H1 (cell line): ENCODE measurements around the gene PRPF31. TPM values are rescaled to one million over a fixed set of nuclear protein-coding genes. Genes with fewer than 3 reads are reported as not detected.

Experiments
- CTCF ChIA-PET: fragments of 300-600 bp; sonication (Branson Sonifier 250); formaldehyde crosslinking; loops from one replicate; lab custom pipeline; 2021; ENCODE audit not compliant: partially characterized antibody; lab: Charles Lee
- POLR2A ChIA-PET: fragments of 300-600 bp; sonication (Branson Sonifier 250); formaldehyde crosslinking; loops from one replicate; lab custom pipeline; 2021; ENCODE audit warnings: inconsistent platforms; ENCODE audit not compliant: partially characterized antibody; lab: Charles Lee
- DNase-seq, 2 experiments: peaks; one replicate each; pipeline versions ENCODE4 v3.0.0 to v3.0.0-alpha.2; 2010 to 2022; ENCODE audit warnings: low spot score in 2 of 2, low read depth in 1 of 2, mixed read lengths in 1 of 2
- FAIRE-seq: peaks from 2 replicates; lab custom pipeline; 2011; peaks lifted over from hg19 to GRCh38; lab: Jason Lieb, UNC
- H2AFZ ChIP-seq: 2 replicates; pipeline ENCODE4 v1.8.1; 2012; ENCODE audit warnings: low read length, inconsistent platforms
- H2AK5ac ChIP-seq: 2 replicates; pipeline ENCODE4 v1.6.1; 2013; ENCODE audit warnings: low read depth, low read length
- H2BK120ac ChIP-seq: replicated peaks from 2 replicates; pipeline ENCODE3; 2013; ENCODE audit warnings: low read depth, low read length, inconsistent platforms
- H2BK12ac ChIP-seq: 2 replicates; pipeline ENCODE4 v1.6.1; 2013; ENCODE audit warnings: low read depth, low read length
- H2BK15ac ChIP-seq: 2 replicates; pipeline ENCODE4 v1.6.1; 2013; ENCODE audit warnings: low read length
- H2BK20ac ChIP-seq: 2 replicates; pipeline ENCODE4 v1.6.1; 2013; ENCODE audit warnings: low read length
- H2BK5ac ChIP-seq: 2 replicates; pipeline ENCODE4 v1.6.1; 2013; ENCODE audit warnings: low read depth, low read length
- H3K14ac ChIP-seq: 2 replicates; pipeline ENCODE4 v1.6.1; 2013; ENCODE audit warnings: inconsistent platforms; ENCODE audit not compliant: insufficient read length
- H3K18ac ChIP-seq: 2 replicates; pipeline ENCODE4 v1.6.1; 2013; ENCODE audit warnings: low read length; ENCODE audit errors: extremely low read depth
- H3K23ac ChIP-seq: 2 replicates; pipeline ENCODE4 v1.6.1; 2013; ENCODE audit warnings: inconsistent platforms; ENCODE audit not compliant: insufficient read length
- H3K23me2 ChIP-seq: 2 replicates; pipeline ENCODE4 v1.6.1; 2013; ENCODE audit warnings: low read depth, low read length
- H3K27ac ChIP-seq: 2 replicates; pipeline ENCODE4 v1.6.1; 2011; ENCODE audit warnings: low read depth, low read length, inconsistent platforms
- H3K27me3 ChIP-seq, 4 experiments: replicated peaks in 1 of 4; 1 replicate in 1 of 4; 2 replicates in 3 of 4; pipeline versions ENCODE4 v1.6.1 to v1.8.1; 2011 to 2013; ENCODE audit warnings: low read length in 3 of 4, mild to moderate bottlenecking in 3 of 4, inconsistent platforms in 2 of 4, mixed read lengths in 2 of 4, moderate library complexity in 1 of 4; ENCODE audit not compliant: control insufficient read depth in 3 of 4, insufficient read depth in 3 of 4; ENCODE audit errors: extremely low read depth in 1 of 4
- H3K36me3 ChIP-seq, 4 experiments: 2 replicates each; pipeline versions ENCODE4 v1.6.1 to v1.8.1; 2011 to 2013; ENCODE audit warnings: mild to moderate bottlenecking in 4 of 4, low read length in 3 of 4, moderate library complexity in 2 of 4, control low read depth in 1 of 4, inconsistent platforms in 1 of 4; ENCODE audit not compliant: insufficient read depth in 4 of 4, control insufficient read depth in 2 of 4
- H3K4ac ChIP-seq: replicated peaks from 2 replicates; pipeline ENCODE3; 2013; ENCODE audit warnings: low read length, low read depth, mixed read lengths, inconsistent platforms; ENCODE audit not compliant: insufficient read length
- H3K4me1 ChIP-seq, 4 experiments: replicated peaks in 1 of 4; 1 replicate in 1 of 4; 2 replicates in 3 of 4; pipeline versions ENCODE4 v1.6.1 to v1.8.1; 2011 to 2013; ENCODE audit warnings: low read length in 3 of 4, inconsistent platforms in 2 of 4, mixed read lengths in 1 of 4; ENCODE audit not compliant: insufficient read depth in 4 of 4, control insufficient read depth in 3 of 4
- H3K4me2 ChIP-seq, 2 experiments: 2 replicates each; pipeline versions ENCODE4 v1.6.1 to v1.8.1; 2011 to 2013; ENCODE audit warnings: low read depth in 2 of 2, low read length in 2 of 2, control low read depth in 1 of 2, inconsistent platforms in 1 of 2, mild to moderate bottlenecking in 1 of 2; ENCODE audit not compliant: insufficient read depth in 1 of 2
- H3K4me3 ChIP-seq, 4 experiments: fragments of 200-600, 300-600 bp in 1 of 4; sonication (generic), shearing (Covaris generic), sonication (Bioruptor Twin) in 1 of 4; 2 replicates each; pipeline versions ENCODE4 v1.5.1 to v1.8.1; 2011 to 2016; ENCODE audit warnings: low read length in 4 of 4, low read depth in 3 of 4, control low read depth in 2 of 4, inconsistent platforms in 2 of 4, mild to moderate bottlenecking in 2 of 4, mixed read lengths in 1 of 4, moderate library complexity in 1 of 4; ENCODE audit not compliant: insufficient read depth in 2 of 4; ENCODE audit errors: extremely low read depth in 1 of 4
- H3K56ac ChIP-seq: replicated peaks from 2 replicates; pipeline ENCODE3; 2013; ENCODE audit warnings: low read depth, mild to moderate bottlenecking, mixed read lengths, low read length, inconsistent platforms; ENCODE audit not compliant: insufficient read length
- H3K79me1 ChIP-seq: 2 replicates; pipeline ENCODE4 v1.6.1; 2013; ENCODE audit warnings: low read depth, low read length, control low read depth
- H3K79me2 ChIP-seq, 2 experiments: 2 replicates each; pipeline versions ENCODE4 v1.6.1 to v1.8.1; 2012 to 2013; ENCODE audit warnings: low read length in 2 of 2, mild to moderate bottlenecking in 2 of 2, inconsistent platforms in 1 of 2; ENCODE audit not compliant: insufficient read depth in 2 of 2, control insufficient read depth in 1 of 2
- H3K9ac ChIP-seq, 4 experiments: replicated peaks in 1 of 4; 1 replicate in 1 of 4; 2 replicates in 3 of 4; pipeline versions ENCODE4 v1.6.1 to v1.8.1; 2011 to 2013; ENCODE audit warnings: low read depth in 3 of 4, low read length in 3 of 4, control low read depth in 2 of 4, mild to moderate bottlenecking in 2 of 4, moderate library complexity in 2 of 4, inconsistent platforms in 1 of 4; ENCODE audit errors: extremely low read depth in 1 of 4
- H3K9me3 ChIP-seq, 2 experiments: 2 replicates each; pipeline versions ENCODE4 v1.6.1 to v1.8.1; 2012 to 2013; ENCODE audit warnings: mild to moderate bottlenecking in 2 of 2, moderate library complexity in 2 of 2, control low read depth in 1 of 2, inconsistent platforms in 1 of 2, low read depth in 1 of 2, low read length in 1 of 2, mixed read lengths in 1 of 2; ENCODE audit not compliant: insufficient read depth in 2 of 2
- H4K20me1 ChIP-seq, 2 experiments: replicated peaks in 1 of 2; 2 replicates each; pipeline versions ENCODE3 to v1.8.1; 2011 to 2013; ENCODE audit warnings: inconsistent platforms in 2 of 2, low read length in 2 of 2, mild to moderate bottlenecking in 1 of 2; ENCODE audit not compliant: insufficient read depth in 2 of 2, control insufficient read depth in 1 of 2
- H4K5ac ChIP-seq: 2 replicates; pipeline ENCODE4 v1.6.1; 2013; ENCODE audit warnings: low read length, low read depth, mixed read lengths, inconsistent platforms; ENCODE audit not compliant: insufficient read length
- H4K8ac ChIP-seq: 2 replicates; pipeline ENCODE4 v1.8.0; 2013; ENCODE audit warnings: mild to moderate bottlenecking, moderate library complexity, low read length, inconsistent platforms; ENCODE audit not compliant: insufficient read depth; ENCODE audit errors: extremely low read depth
- H4K91ac ChIP-seq: replicated peaks from 2 replicates; pipeline ENCODE3; 2013; ENCODE audit warnings: low read length, mixed read lengths, inconsistent platforms; ENCODE audit not compliant: insufficient read length
- CTBP2 ChIP-seq: IDR thresholded peaks from 2 replicates; pipeline ENCODE4 v1.7.0; 2011; ENCODE audit warnings: borderline replicate concordance, mild to moderate bottlenecking, moderate library complexity, mixed read lengths, low read length; ENCODE audit not compliant: insufficient read depth, insufficient read length
- RFX5 ChIP-seq: IDR thresholded peaks from 2 replicates; pipeline ENCODE4 v1.6.1; 2011; ENCODE audit warnings: low read depth, low read length, improper control_type of control experiment, borderline replicate concordance
- RXRA ChIP-seq: IDR thresholded peaks from 2 replicates; pipeline ENCODE4 v1.6.1; 2011; ENCODE audit warnings: low read depth, mild to moderate bottlenecking, low read length, moderate library complexity; ENCODE audit not compliant: insufficient read depth
- SUZ12 ChIP-seq: fragments of 200-600 bp; sonication (generic); IDR thresholded peaks from 2 replicates; pipeline ENCODE4 v1.6.1; 2012; ENCODE audit warnings: mild to moderate bottlenecking, inconsistent platforms, low read length, moderate library complexity, mixed read lengths
- WGBS, 2 experiments: shearing (Covaris generic) in 1 of 2; methylation state at CpG; one replicate each; pipeline versions ENCODE4 v1.1.6 to v1.1.7; 2013 to 2015; ENCODE audit warnings: low lambda C conversion rate in 2 of 2, mixed read lengths in 2 of 2, inconsistent platforms in 1 of 2, low coverage in 1 of 2, missing lambda C conversion rate in 1 of 2; ENCODE audit not compliant: insufficient replicate concordance in 2 of 2, insufficient coverage in 1 of 2, insufficient read length in 1 of 2; ENCODE audit errors: extremely low coverage in 1 of 2, missing lambda C conversion rate in 1 of 2; 5-methylcytosine and 5-hydroxymethylcytosine counted together
- polyA plus RNA-seq, 7 experiments: library from polyadenylated mRNA; depleted of rRNA in 3 of 7; stranded (reverse) in 5 of 7; unstranded in 2 of 7; fragments of >200 nt in 5 of 7; fragments of 200-250 nt in 2 of 7; gene quantifications; 1 replicate in 5 of 7; 2 replicates in 1 of 7; 4 replicates in 1 of 7; pipeline versions ENCODE4 v1.2.1 to v1.2.3, GENCODE V29; 2011 to 2013; ENCODE audit warnings: missing spikeins in 2 of 7, mixed read lengths in 2 of 7
- total RNA-seq: library from RNA; stranded (reverse); fragmentation: NEBNext Ultra II Directional; extraction: Animal tissue kit (Norgen Biotek cat#: 25700); gene quantifications from 2 replicates; pipeline ENCODE4 v1.2.1, GENCODE V29; 2021
- TF ChIP-seq, protein P1 (sequence below): IDR thresholded peaks from 2 replicates; pipeline ENCODE4 v1.6.1; 2011; ENCODE audit warnings: low read depth, mild to moderate bottlenecking, low read length; ENCODE audit not compliant: insufficient read depth
- TF ChIP-seq, protein P2 (sequence below): IDR thresholded peaks from 2 replicates; pipeline ENCODE4 v1.6.1; 2011; ENCODE audit warnings: low read length, improper control_type of control experiment

Gene PRPF31
- total and polyA plus RNA-seq, 2 of the 8 experiments (the other 6 are each of a cell fraction or from before 2014, with no cell fraction given) = 51.1 to 97.4 TPM

DNA sequence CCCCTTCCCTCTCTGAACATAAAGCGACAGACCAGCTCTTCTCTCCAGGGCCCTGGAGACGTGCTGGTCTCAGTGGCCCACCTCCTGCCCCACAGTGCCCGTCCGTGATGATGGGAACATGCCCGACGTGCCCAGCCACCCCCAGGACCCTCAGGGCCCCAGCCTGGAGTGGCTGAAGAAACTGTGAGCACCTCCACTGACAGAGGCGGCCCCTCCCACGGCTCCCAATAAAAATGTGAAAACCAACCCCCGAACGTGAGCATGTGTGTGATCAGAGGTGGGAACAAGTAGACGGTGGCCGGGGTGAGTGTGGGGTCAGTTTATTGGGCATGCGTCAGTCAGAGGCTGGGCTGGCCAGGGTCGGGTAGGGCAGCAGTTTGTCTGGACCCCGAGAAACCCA, 8.8 kb upstream of the PRPF31 start:
- H3K27me3 ChIP-seq = no peaks in the 10 kb centered on the region
- no peak overlapping the region for H2AFZ ChIP-seq
- no peak overlapping the region for H2BK20ac ChIP-seq
- H3K23ac ChIP-seq = no peak overlapping the region
- H2BK15ac ChIP-seq = no peak overlapping the region
- no peak overlapping the region for H3K4me2 ChIP-seq
- no peak overlapping the region for H2BK5ac ChIP-seq
- no peak overlapping the region for H3K4ac ChIP-seq
- no peak overlapping the region for H2BK12ac ChIP-seq
- H3K27ac ChIP-seq = no peak overlapping the region
- no peaks in the 10 kb centered on the region; the same call in 1 of the 2 replicates for H3K79me1 ChIP-seq
- WGBS, 2 experiments = 83% methylated on average over 15 of the region's 15 CpGs; no CpG with 5 or more reads in 1 of the 2 experiments
- no peaks in the 10 kb centered on the region for H3K9me3 ChIP-seq
- FAIRE-seq = no peak
- no peak overlapping the region for H3K14ac ChIP-seq
- POLR2A ChIA-PET = interaction anchor here (1.4 to 9.2 kb wide), 3 partner anchors 10 to 28 kb away, joined by 4 to 116 read pairs (median 6); partner anchors contain the start of genes PRPF31 and TFPT
- 0 out of 7 replicates have a peak, but pooled peaks cover 0 to 2% (median 0%) of the 10 kb centered on the region in 4 experiments for H3K4me1 ChIP-seq
- peaks cover 5% of the 10 kb centered on the region for H3K23me2 ChIP-seq
- no peak overlapping the region for H3K4me3 ChIP-seq
- H3K56ac ChIP-seq = no peak overlapping the region
- H3K9ac ChIP-seq = no peak overlapping the region
- peaks cover 18 to 54% (median 45%) of the 10 kb centered on the region in 4 experiments for H3K36me3 ChIP-seq
- DNase-seq = no peak
- H3K79me2 ChIP-seq = peaks cover 0 to 13% of the 10 kb centered on the region in 2 experiments; a peak in 2 of 4 replicates
- H4K91ac ChIP-seq = no peak overlapping the region
- peaks cover 3 to 16% of the 10 kb centered on the region in 2 experiments for H4K20me1 ChIP-seq
- CTCF ChIA-PET = interaction anchor here (0.6 to 1.0 kb wide), 3 partner anchors 11 to 1564 kb away, joined by 3 read pairs; no protein-coding TSS in a partner anchor
- H2AK5ac ChIP-seq = no peak overlapping the region
- H3K18ac ChIP-seq = no peak overlapping the region
- H4K8ac ChIP-seq = no peak overlapping the region; the same call in 1 of the 2 replicates
- H2BK120ac ChIP-seq = no peak overlapping the region
- H4K5ac ChIP-seq = no peak overlapping the region
- TF ChIP-seq RFX5 (no peak), RXRA (no peak), SUZ12 (no peak), CTBP2 (no peak)
- TF ChIP-seq, protein P1, sequence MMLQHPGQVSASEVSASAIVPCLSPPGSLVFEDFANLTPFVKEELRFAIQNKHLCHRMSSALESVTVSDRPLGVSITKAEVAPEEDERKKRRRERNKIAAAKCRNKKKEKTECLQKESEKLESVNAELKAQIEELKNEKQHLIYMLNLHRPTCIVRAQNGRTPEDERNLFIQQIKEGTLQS = no peak
- TF ChIP-seq, protein P2, sequence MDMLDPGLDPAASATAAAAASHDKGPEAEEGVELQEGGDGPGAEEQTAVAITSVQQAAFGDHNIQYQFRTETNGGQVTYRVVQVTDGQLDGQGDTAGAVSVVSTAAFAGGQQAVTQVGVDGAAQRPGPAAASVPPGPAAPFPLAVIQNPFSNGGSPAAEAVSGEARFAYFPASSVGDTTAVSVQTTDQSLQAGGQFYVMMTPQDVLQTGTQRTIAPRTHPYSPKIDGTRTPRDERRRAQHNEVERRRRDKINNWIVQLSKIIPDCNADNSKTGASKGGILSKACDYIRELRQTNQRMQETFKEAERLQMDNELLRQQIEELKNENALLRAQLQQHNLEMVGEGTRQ = no peak
